ENCODE results near the gene SYT8.

DNA sequence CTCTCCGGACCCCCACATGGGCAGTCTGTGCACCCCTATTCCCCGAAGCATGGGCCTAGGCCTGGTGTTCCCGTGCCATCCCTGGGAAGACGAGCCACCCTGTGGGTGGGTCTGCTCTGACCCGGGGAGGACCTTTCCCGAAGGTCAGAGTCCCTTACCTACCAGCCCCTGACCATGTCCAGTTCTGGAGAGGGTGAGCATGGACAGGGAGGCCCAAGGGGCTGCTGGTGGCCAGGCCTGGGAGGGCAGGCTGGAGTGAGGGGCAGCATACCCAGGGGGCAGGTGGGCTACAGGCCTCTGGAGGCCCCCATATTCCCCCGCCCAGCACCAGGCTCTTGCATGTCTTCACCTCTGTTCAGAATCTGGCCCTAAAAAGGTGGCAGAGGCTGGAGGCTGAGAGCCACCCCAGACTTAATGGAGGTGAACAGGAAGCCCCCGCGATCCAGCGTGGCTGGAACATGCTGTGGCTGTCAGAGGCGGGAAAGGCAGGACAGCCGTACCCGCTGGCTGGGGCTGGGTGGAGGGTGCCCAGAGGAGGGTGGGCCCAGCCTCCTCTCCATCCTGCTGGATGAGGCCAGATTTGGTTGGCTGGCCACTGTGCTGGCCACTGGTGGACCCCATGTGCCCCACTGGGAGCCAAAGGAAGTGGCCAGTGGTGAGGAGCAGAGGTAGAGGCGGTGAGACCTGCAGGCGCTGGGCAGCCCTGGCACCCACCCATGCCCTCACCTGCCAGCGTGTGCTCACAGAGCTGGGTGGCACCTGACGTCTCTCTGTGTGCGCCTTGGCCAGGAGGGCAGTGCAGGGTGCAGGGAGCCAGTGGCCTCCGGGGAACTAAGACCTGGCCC lies 11.2 kb upstream of the SYT8 start:
- TF ChIP-seq POLR2A (IDR thresholded peaks at IDR 0.05; ENCODE audit: low read depth) (no peak), EP300 (IDR thresholded peaks at IDR 0.05) (no peak), POLR2AphosphoS5 (IDR thresholded peaks at IDR 0.05) (no peak)
- TF ChIP-seq, protein P1, sequence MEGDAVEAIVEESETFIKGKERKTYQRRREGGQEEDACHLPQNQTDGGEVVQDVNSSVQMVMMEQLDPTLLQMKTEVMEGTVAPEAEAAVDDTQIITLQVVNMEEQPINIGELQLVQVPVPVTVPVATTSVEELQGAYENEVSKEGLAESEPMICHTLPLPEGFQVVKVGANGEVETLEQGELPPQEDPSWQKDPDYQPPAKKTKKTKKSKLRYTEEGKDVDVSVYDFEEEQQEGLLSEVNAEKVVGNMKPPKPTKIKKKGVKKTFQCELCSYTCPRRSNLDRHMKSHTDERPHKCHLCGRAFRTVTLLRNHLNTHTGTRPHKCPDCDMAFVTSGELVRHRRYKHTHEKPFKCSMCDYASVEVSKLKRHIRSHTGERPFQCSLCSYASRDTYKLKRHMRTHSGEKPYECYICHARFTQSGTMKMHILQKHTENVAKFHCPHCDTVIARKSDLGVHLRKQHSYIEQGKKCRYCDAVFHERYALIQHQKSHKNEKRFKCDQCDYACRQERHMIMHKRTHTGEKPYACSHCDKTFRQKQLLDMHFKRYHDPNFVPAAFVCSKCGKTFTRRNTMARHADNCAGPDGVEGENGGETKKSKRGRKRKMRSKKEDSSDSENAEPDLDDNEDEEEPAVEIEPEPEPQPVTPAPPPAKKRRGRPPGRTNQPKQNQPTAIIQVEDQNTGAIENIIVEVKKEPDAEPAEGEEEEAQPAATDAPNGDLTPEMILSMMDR (IDR thresholded peaks at IDR 0.05): no peak
